GM12878 (cell line): Measurements from ENCODE around the gene HLX. TPM values are rescaled to one million over a fixed set of nuclear protein-coding genes. Genes with fewer than 3 reads are reported as not detected.

Experiments
- ATAC-seq: fragments of 200-7000 bp; cut with Tn5 transposase; 3 replicates; pipeline ENCODE4 v1.9.1; 2020; ENCODE audit warnings: mild to moderate bottlenecking, moderate library complexity
- BruUV-seq: library from RNA; stranded (reverse); fragments of 400-500 nt; replicated peaks from 2 replicates; lab custom pipeline; 2021; lab: Mats Ljungman, UMichigan
- CTCF ChIA-PET: fragments of 300-600 bp; sonication (Branson Sonifier 250); formaldehyde crosslinking; extraction: SDS; loops from one replicate; lab custom pipeline; 2021; ENCODE audit warnings: inconsistent platforms; lab: Yijun Ruan, JAX
- POLR2A ChIA-PET: fragments of 350-600 bp; formaldehyde crosslinking; extraction: SDS; loops from one replicate; lab custom pipeline; 2021; ENCODE audit warnings: inconsistent platforms; lab: Charles Lee
- RAD21 ChIA-PET: fragments of 300-600 bp; sonication (Branson Sonifier 250); formaldehyde crosslinking; loops from one replicate; lab custom pipeline; 2023; ENCODE audit warnings: antibody characterized with exemption; ENCODE audit not compliant: unreplicated experiment; lab: Charles Lee
- SMC1A ChIA-PET: fragments of 300-600 bp; sonication (Branson Sonifier 250); formaldehyde crosslinking; loops from one replicate; lab custom pipeline; 2023; ENCODE audit not compliant: unreplicated experiment, uncharacterized antibody; lab: Charles Lee
- DNase-seq: peaks from one replicate; pipeline ENCODE4 v3.0.0-alpha.2; 2011; ENCODE audit warnings: low read depth, low spot score
- FAIRE-seq: peaks from 3 replicates; lab custom pipeline; 2011; peaks lifted over from hg19 to GRCh38; lab: Jason Lieb, UNC
- H2AFZ ChIP-seq: 2 replicates; pipeline ENCODE4 v1.6.0; 2011; ENCODE audit warnings: low read depth, low read length, control low read depth; ENCODE audit not compliant: control insufficient read depth
- H3K27ac ChIP-seq: 2 replicates; pipeline ENCODE4 v1.5.1; 2011; ENCODE audit warnings: control low read depth; ENCODE audit not compliant: control insufficient read depth, insufficient read depth
- H3K27me3 ChIP-seq, 2 experiments: replicated peaks in 1 of 2; 2 replicates each; pipeline versions ENCODE4 v1.6.0 to v1.6.1; 2011; ENCODE audit warnings: low read length in 1 of 2; ENCODE audit not compliant: control insufficient read depth in 2 of 2, insufficient read depth in 2 of 2
- H3K36me3 ChIP-seq, 2 experiments: 2 replicates each; pipeline ENCODE4 v1.5.1; 2011; ENCODE audit warnings: low read length in 1 of 2; ENCODE audit not compliant: control insufficient read depth in 2 of 2, insufficient read depth in 2 of 2
- H3K4me1 ChIP-seq: 2 replicates; pipeline ENCODE4 v1.6.1; 2011; ENCODE audit warnings: mild to moderate bottlenecking, low read length, moderate library complexity, mixed read lengths; ENCODE audit not compliant: control insufficient read depth, insufficient read depth
- H3K4me2 ChIP-seq: 2 replicates; pipeline ENCODE4 v1.6.0; 2011; ENCODE audit warnings: control low read depth; ENCODE audit not compliant: control insufficient read depth, insufficient read depth
- H3K4me3 ChIP-seq: fragments of 200-600 bp; sonication (generic); 2 replicates; pipeline ENCODE4 v1.5.1; 2016
- H3K79me2 ChIP-seq: 2 replicates; pipeline ENCODE4 v1.6.0; 2011; ENCODE audit warnings: low read length; ENCODE audit not compliant: control insufficient read depth, insufficient read depth
- H3K9ac ChIP-seq: 2 replicates; pipeline ENCODE4 v1.8.0; 2011; ENCODE audit warnings: low read length, control low read depth, mixed read lengths; ENCODE audit not compliant: control insufficient read depth, insufficient read depth
- H3K9me3 ChIP-seq: replicated peaks from 3 replicates; pipeline ENCODE4 v1.5.1; 2011; ENCODE audit warnings: mild to moderate bottlenecking, low read length; ENCODE audit not compliant: control insufficient read depth, insufficient read depth
- H4K20me1 ChIP-seq: 2 replicates; pipeline ENCODE4 v1.6.0; 2011; ENCODE audit not compliant: control insufficient read depth, insufficient read depth
- HDAC6 ChIP-seq: fragments of 200-600 bp; sonication (generic); IDR thresholded peaks from one replicate; pipeline ENCODE4 v1.8.0; 2017; ENCODE audit warnings: antibody characterized with exemption; ENCODE audit not compliant: unreplicated experiment
- IRF4 ChIP-seq: IDR thresholded peaks from 2 replicates; pipeline ENCODE4 v1.6.1; 2011; ENCODE audit warnings: low read depth, low read length
- NFIC ChIP-seq: IDR thresholded peaks from 2 replicates; pipeline ENCODE4 v1.6.1; 2012; ENCODE audit warnings: low read depth, mild to moderate bottlenecking, inconsistent platforms, low read length, moderate library complexity
- NFYB ChIP-seq: IDR thresholded peaks from 2 replicates; pipeline ENCODE4 v1.6.1; 2011; ENCODE audit warnings: low read depth, mild to moderate bottlenecking, low read length, improper control_type of control experiment, moderate library complexity; ENCODE audit not compliant: insufficient read depth
- SIX5 ChIP-seq: IDR thresholded peaks from 2 replicates; pipeline ENCODE4 v1.6.1; 2011; ENCODE audit warnings: mild to moderate bottlenecking, low read depth, low read length, moderate library complexity; ENCODE audit not compliant: severe bottlenecking
- STAT3 ChIP-seq: IDR thresholded peaks from 2 replicates; pipeline ENCODE4 v1.6.1; 2011; ENCODE audit warnings: low read depth, low read length, improper control_type of control experiment
- WRNIP1 ChIP-seq: IDR thresholded peaks from 2 replicates; pipeline ENCODE4 v1.6.1; 2011; ENCODE audit warnings: low read depth, low read length, improper control_type of control experiment, borderline replicate concordance
- ZBTB11 ChIP-seq: fragments of 450-650 bp; formaldehyde crosslinking; IDR thresholded peaks from 2 replicates; pipeline ENCODE4 v1.5.0; 2022; ENCODE audit warnings: mild to moderate bottlenecking, missing genetic modification characterization
- in situ Hi-C: fragments of 300-500 bp; cut with MboI; formaldehyde crosslinking; loops from 9 replicates; pipeline ENCODE4 v1.14.3; 2018; ENCODE audit warnings: mixed read lengths
- intact Hi-C: fragments of 100-400 bp; cut with micrococcal nuclease; formaldehyde crosslinking; loops from one replicate; pipeline ENCODE4 v1.14.2; 2022; ENCODE audit not compliant: unreplicated experiment
- polyA plus RNA-seq, 11 experiments: library from polyadenylated mRNA; depleted of rRNA in 4 of 11; unstranded in 6 of 11; stranded (reverse) in 5 of 11; fragments of >200 nt; fragmentation: Nextera tagmentation in 4 of 11; fragmentation: Illumina TruSeq in 1 of 11; extraction: Ambion mirVana in 4 of 11; extraction: Trizol in 1 of 11; gene quantifications; 1 replicate in 1 of 11; 2 replicates in 10 of 11; pipeline versions ENCODE4 v1.2.1 to v1.2.3, GENCODE V29; 2011 to 2016; ENCODE audit warnings: inconsistent platforms in 2 of 11, missing spikeins in 2 of 11, low read depth in 1 of 11
- total RNA-seq, 4 experiments: library from RNA; depleted of rRNA in 3 of 4; stranded (reverse); fragments of >200 nt in 3 of 4; fragmentation: Illumina TruSeq in 1 of 4; extraction: Trizol in 1 of 4; gene quantifications; 2 replicates each; pipeline versions ENCODE4 v1.2.1 to v1.2.3, GENCODE V29; 2013 to 2021
- TF ChIP-seq, protein P1 (sequence below): IDR thresholded peaks from 2 replicates; pipeline ENCODE4 v1.6.1; 2011; ENCODE audit warnings: low read depth, mild to moderate bottlenecking, low read length, moderate library complexity, borderline replicate concordance; ENCODE audit errors: extremely low read depth
- TF ChIP-seq, protein P2 (sequence below): fragments of 450-650 bp; IDR thresholded peaks from 2 replicates; pipeline ENCODE4 v1.6.1; 2018; ENCODE audit warnings: mild to moderate bottlenecking, low read depth, moderate library complexity; ENCODE audit not compliant: partially characterized antibody
- TF ChIP-seq, protein P3 (sequence below): fragments of 450-650 bp; IDR thresholded peaks from 2 replicates; pipeline ENCODE4 v1.6.1; 2014; ENCODE audit warnings: mild to moderate bottlenecking

The HLX gene
- total and polyA plus RNA-seq, 10 of the 15 experiments (the other 5 are each of a cell fraction or from before 2014, with no cell fraction given) = 0.11 to 2.3 (median 1.1) TPM

DNA sequence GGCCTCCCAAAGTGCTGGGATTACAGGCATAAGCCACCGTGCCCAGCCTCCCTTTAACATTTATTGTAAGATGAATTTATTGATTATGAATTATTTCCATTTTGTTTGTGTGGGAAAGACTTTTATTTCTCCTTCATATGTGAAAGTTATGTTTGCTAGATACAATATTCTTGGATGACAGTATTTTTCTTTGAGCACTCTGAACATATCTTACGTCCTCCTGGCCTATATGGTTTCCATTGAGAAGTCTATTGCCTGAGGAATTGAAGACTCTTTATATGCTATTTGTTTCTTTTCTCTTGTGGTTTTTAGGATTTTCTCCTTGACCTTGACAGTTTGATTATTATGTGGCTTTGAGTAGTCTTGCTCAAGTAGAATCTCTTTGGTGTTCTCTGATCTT, 26.8 kb upstream of the HLX start (continued):
- TF ChIP-seq, protein P1, sequence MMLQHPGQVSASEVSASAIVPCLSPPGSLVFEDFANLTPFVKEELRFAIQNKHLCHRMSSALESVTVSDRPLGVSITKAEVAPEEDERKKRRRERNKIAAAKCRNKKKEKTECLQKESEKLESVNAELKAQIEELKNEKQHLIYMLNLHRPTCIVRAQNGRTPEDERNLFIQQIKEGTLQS = no peak

GRCh38 chr1:220872296-220872695, 6.9 kb upstream of the HLX start:
- Histone ChIP-seq H3K27ac (no peak overlapping the region), H3K4me3 (no peak overlapping the region), H3K36me3 (no peaks in the 10 kb centered on the region), H3K9ac (no peak overlapping the region), H3K9me3 (no peaks in the 10 kb centered on the region), H3K79me2 (no peaks in the 10 kb centered on the region), H3K4me1 (no peaks in the 10 kb centered on the region), H4K20me1 (no peaks in the 10 kb centered on the region), H3K27me3 (no peaks in the 10 kb centered on the region), H2AFZ (no peak overlapping the region), H3K4me2 (no peak overlapping the region)
- intact Hi-C loops (loop anchor here (10.0 kb wide), 1 partner anchor 1293 kb away; no protein-coding TSS in a partner anchor), in situ Hi-C loops (loop anchor here (5.0 kb wide), 1 partner anchor 335 kb away; no protein-coding TSS in a partner anchor)
- FAIRE-seq = no peak
- POLR2A ChIA-PET = no interaction called here
- RAD21 ChIA-PET = interaction anchor here (0.5 to 1.6 kb wide), 3 partner anchors 109 to 563 kb away, joined by 3 to 6 read pairs (median 4); no protein-coding TSS in a partner anchor
- no TSS peak for BruUV-seq
- no peak for ATAC-seq
- CTCF ChIA-PET = interaction anchor here (0.8 to 8.2 kb wide), 3 partner anchors 331 to 568 kb away, joined by 3 to 142 read pairs (median 134); no protein-coding TSS in a partner anchor
- TF ChIP-seq NFYB (no peak), STAT3 (no peak), SIX5 (no peak), IRF4 (no peak), WRNIP1 (no peak), HDAC6 (no peak), NFIC (no peak), ZBTB11 (no peak)
- TF ChIP-seq, protein P2, sequence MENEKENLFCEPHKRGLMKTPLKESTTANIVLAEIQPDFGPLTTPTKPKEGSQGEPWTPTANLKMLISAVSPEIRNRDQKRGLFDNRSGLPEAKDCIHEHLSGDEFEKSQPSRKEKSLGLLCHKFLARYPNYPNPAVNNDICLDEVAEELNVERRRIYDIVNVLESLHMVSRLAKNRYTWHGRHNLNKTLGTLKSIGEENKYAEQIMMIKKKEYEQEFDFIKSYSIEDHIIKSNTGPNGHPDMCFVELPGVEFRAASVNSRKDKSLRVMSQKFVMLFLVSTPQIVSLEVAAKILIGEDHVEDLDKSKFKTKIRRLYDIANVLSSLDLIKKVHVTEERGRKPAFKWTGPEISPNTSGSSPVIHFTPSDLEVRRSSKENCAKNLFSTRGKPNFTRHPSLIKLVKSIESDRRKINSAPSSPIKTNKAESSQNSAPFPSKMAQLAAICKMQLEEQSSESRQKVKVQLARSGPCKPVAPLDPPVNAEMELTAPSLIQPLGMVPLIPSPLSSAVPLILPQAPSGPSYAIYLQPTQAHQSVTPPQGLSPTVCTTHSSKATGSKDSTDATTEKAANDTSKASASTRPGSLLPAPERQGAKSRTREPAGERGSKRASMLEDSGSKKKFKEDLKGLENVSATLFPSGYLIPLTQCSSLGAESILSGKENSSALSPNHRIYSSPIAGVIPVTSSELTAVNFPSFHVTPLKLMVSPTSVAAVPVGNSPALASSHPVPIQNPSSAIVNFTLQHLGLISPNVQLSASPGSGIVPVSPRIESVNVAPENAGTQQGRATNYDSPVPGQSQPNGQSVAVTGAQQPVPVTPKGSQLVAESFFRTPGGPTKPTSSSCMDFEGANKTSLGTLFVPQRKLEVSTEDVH = no peak
- TF ChIP-seq, protein P3, sequence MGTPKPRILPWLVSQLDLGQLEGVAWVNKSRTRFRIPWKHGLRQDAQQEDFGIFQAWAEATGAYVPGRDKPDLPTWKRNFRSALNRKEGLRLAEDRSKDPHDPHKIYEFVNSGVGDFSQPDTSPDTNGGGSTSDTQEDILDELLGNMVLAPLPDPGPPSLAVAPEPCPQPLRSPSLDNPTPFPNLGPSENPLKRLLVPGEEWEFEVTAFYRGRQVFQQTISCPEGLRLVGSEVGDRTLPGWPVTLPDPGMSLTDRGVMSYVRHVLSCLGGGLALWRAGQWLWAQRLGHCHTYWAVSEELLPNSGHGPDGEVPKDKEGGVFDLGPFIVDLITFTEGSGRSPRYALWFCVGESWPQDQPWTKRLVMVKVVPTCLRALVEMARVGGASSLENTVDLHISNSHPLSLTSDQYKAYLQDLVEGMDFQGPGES = no peak
- no peak for DNase-seq
- SMC1A ChIA-PET = interaction anchor here (1.0 to 8.1 kb wide), 4 partner anchors 62 to 563 kb away, joined by 3 to 94 read pairs (median 6); no protein-coding TSS in a partner anchor
